GM23248 (cell line): ENCODE results near the gene GPR160. TPM values are rescaled to one million over a fixed set of nuclear protein-coding genes. Genes with fewer than 3 reads are reported as not detected.
A peak's percentile ranks its signal among the peaks of the same experiment; 100 is the strongest.

Experiments used
- DNase-seq: peaks from one replicate; pipeline ENCODE4 v3.0.0-alpha.2; 2015
- H2AFZ ChIP-seq: fragments of 200-600 bp; sonication (generic); 2 replicates; pipeline ENCODE4 v1.6.1; 2016; ENCODE audit warnings: antibody characterized with exemption
- H3F3A ChIP-seq: fragments of 200-600 bp; sonication (generic); 2 replicates; pipeline ENCODE4 v1.6.1; 2016; ENCODE audit warnings: mild to moderate bottlenecking, antibody characterized with exemption, mixed run types; ENCODE audit not compliant: insufficient read depth
- H3K27ac ChIP-seq: fragments of 200-600 bp; sonication (generic); 2 replicates; pipeline ENCODE4 v1.5.1; 2016; ENCODE audit warnings: mild to moderate bottlenecking
- H3K27me3 ChIP-seq: fragments of 200-600 bp; sonication (generic); replicated peaks from 2 replicates; pipeline ENCODE4 v1.6.1; 2016; ENCODE audit warnings: mild to moderate bottlenecking; ENCODE audit not compliant: insufficient read depth
- H3K36me3 ChIP-seq: fragments of 200-600 bp; sonication (generic); 2 replicates; pipeline ENCODE4 v1.6.1; 2016; ENCODE audit warnings: low read depth, mild to moderate bottlenecking
- H3K4me1 ChIP-seq: fragments of 200-600 bp; sonication (generic); 2 replicates; pipeline ENCODE4 v1.6.1; 2016; ENCODE audit warnings: mild to moderate bottlenecking; ENCODE audit not compliant: insufficient read depth
- H3K4me2 ChIP-seq: fragments of 200-600 bp; sonication (generic); one replicate; pipeline ENCODE4 v1.6.1; 2016; ENCODE audit warnings: mild to moderate bottlenecking; ENCODE audit not compliant: unreplicated experiment
- H3K4me3 ChIP-seq: fragments of 200-600 bp; sonication (generic); 2 replicates; pipeline ENCODE4 v1.5.1; 2016; ENCODE audit warnings: mild to moderate bottlenecking
- H3K79me2 ChIP-seq: fragments of 200-600 bp; sonication (generic); 2 replicates; pipeline ENCODE4 v1.6.1; 2016; ENCODE audit warnings: mild to moderate bottlenecking; ENCODE audit not compliant: insufficient read depth
- H3K9ac ChIP-seq: fragments of 200-600 bp; sonication (generic); 2 replicates; pipeline ENCODE4 v1.6.1; 2016; ENCODE audit warnings: mild to moderate bottlenecking
- H3K9me2 ChIP-seq: fragments of 200-600 bp; sonication (generic); 2 replicates; pipeline ENCODE4 v1.6.1; 2016; ENCODE audit warnings: mixed run types, mild to moderate bottlenecking, moderate library complexity; ENCODE audit not compliant: insufficient read depth
- H3K9me3 ChIP-seq: fragments of 200-600 bp; sonication (generic); one replicate; pipeline ENCODE4 v1.6.1; 2017; ENCODE audit warnings: low read depth
- H4K20me1 ChIP-seq: fragments of 200-600 bp; sonication (generic); 2 replicates; pipeline ENCODE4 v1.6.0; 2016; ENCODE audit not compliant: insufficient read depth
- EZH2 ChIP-seq: fragments of 200-600 bp; sonication (generic); IDR thresholded peaks from 2 replicates; pipeline ENCODE4 v1.6.1; 2018; ENCODE audit warnings: antibody characterized with exemption, mild to moderate bottlenecking; ENCODE audit not compliant: insufficient read depth, poor library complexity, severe bottlenecking
- EZH2phosphoT487 ChIP-seq: fragments of 200-600 bp; sonication (generic); IDR thresholded peaks from 2 replicates; pipeline ENCODE4 v1.6.1; 2018; ENCODE audit warnings: antibody characterized with exemption, moderate library complexity, mild to moderate bottlenecking, low read depth; ENCODE audit not compliant: insufficient read depth
- WGBS, 2 experiments: methylation state at CpG; one replicate each; pipeline ENCODE4 v1.1.6; 2015 to 2017; ENCODE audit warnings: low lambda C conversion rate in 2 of 2, low coverage in 1 of 2; ENCODE audit errors: missing lambda C conversion rate in 2 of 2; 5-methylcytosine and 5-hydroxymethylcytosine counted together
- in situ Hi-C: fragments of 300-500 bp; cut with MboI; formaldehyde crosslinking; loops from 2 replicates; pipeline ENCODE4 v1.15.0; 2020
- polyA plus RNA-seq: library from polyadenylated mRNA; unstranded; fragments of >200 nt; fragmentation: Nextera tagmentation; extraction: Ambion mirVana; gene quantifications from 2 replicates; pipeline ENCODE4 v1.2.1, GENCODE V29; 2016
- small RNA-seq: library from RNA; depleted of rRNA; stranded (forward); fragments of <200 nt; gene quantifications from one replicate; pipeline ENCODE3, GENCODE V24; 2014; ENCODE audit warnings: low read depth, low replicate concordance
- total RNA-seq: library from RNA; depleted of rRNA; stranded (reverse); fragments of >200 nt; shearing (Covaris generic); gene quantifications from 2 replicates; pipeline ENCODE4 v1.2.3, GENCODE V29; 2014; rRNA removed

Gene GPR160
- total and polyA plus RNA-seq, 2 experiments from 2014 or later, result 0.73 to 0.76 TPM

DNA sequence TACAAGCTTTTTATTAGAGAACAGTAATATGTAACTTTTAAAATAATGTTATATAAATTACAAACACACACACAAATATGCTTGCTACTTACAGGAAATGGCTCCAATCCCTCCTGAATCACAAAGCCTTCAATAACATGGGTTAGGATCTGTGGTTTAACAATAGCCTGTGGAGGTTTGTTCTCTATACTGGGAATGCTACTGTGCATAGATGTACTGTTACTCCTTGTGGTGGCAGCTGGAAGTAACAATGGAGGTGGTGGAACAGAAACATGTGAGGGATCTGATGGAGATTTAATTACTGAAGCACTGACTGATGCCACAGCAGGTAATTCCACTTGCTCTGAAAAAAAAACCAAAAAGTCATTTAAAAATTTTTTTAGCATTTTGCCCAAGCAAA, 79.3 kb downstream of the GPR160 start:
- Histone ChIP-seq H3K79me2 (peaks cover 15% of the 10 kb centered on the region; the same call in 1 of the 2 replicates), H3K9me2 (no peaks in the 10 kb centered on the region), H3F3A (no peaks in the 10 kb centered on the region), H3K36me3 (peaks cover 77% of the 10 kb centered on the region), H2AFZ (no peak overlapping the region), H3K4me2 (no peak overlapping the region), H3K9me3 (no peaks in the 10 kb centered on the region), H3K27ac (no peak overlapping the region), H3K4me1 (no peaks in the 10 kb centered on the region), H3K4me3 (no peak overlapping the region), H4K20me1 (no peaks in the 10 kb centered on the region), H3K27me3 (no peaks in the 10 kb centered on the region), H3K9ac (no peak overlapping the region)
- in situ Hi-C loops, result no loop called here
- DNase-seq, result peak; percentile 38
- no peak for TF ChIP-seq EZH2
- no peak for TF ChIP-seq EZH2phosphoT487

DNA sequence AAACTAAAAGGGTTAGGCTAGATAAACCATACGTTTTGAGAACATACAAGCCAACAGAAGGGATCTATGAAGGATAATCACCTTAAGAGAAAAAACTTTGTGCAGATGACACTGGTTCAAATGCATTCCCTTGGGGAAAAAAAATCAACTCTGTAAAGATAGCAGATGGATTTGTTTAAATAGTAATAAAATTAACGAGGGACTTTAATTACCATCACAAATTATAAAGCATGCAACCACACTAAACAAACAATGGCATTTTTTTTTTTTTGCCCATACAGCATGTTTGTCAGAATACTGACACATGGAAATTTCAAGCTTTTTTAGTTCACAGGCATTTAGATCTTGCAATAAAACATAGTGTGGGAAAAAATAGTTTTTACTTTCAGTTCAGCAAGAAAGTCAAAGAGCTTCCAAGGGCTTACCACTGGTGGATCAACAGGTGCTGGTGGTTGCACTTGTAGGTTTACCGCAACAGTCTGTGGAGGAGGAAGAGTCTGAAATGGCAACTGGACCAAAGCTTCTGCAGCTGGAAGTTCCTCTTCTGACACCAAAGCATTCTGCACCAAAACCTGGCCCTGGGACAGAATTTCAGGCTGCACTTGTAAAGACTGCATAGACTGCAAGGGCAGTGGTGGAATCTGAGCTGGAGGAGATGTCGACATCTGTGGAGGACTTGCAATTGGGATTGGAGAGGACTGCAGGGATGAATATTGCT, 90.6 kb downstream of the GPR160 start:
- H3K4me3 ChIP-seq, result no peak overlapping the region
- H3K9ac ChIP-seq, result no peak overlapping the region
- no peaks in the 10 kb centered on the region for H3K4me1 ChIP-seq
- H3K79me2 ChIP-seq, result peaks cover 75% of the 10 kb centered on the region
- in situ Hi-C loops, result no loop called here
- TF ChIP-seq EZH2phosphoT487 (no peak), EZH2 (no peak)
- no peak overlapping the region for H2AFZ ChIP-seq
- WGBS, 2 experiments, result 73 to 81% methylated on average over 4 of the region's 4 CpGs
- H3K27ac ChIP-seq, result no peak overlapping the region
- no peaks in the 10 kb centered on the region for H3K9me3 ChIP-seq
- no peak overlapping the region for H3K4me2 ChIP-seq
- H3F3A ChIP-seq, result peaks cover 4% of the 10 kb centered on the region; the same call in 1 of the 2 replicates
- H3K27me3 ChIP-seq, result no peaks in the 10 kb centered on the region
- no peak for DNase-seq
- no peaks in the 10 kb centered on the region for H4K20me1 ChIP-seq
- no peaks in the 10 kb centered on the region for H3K9me2 ChIP-seq
- peaks cover 59% of the 10 kb centered on the region for H3K36me3 ChIP-seq

DNA sequence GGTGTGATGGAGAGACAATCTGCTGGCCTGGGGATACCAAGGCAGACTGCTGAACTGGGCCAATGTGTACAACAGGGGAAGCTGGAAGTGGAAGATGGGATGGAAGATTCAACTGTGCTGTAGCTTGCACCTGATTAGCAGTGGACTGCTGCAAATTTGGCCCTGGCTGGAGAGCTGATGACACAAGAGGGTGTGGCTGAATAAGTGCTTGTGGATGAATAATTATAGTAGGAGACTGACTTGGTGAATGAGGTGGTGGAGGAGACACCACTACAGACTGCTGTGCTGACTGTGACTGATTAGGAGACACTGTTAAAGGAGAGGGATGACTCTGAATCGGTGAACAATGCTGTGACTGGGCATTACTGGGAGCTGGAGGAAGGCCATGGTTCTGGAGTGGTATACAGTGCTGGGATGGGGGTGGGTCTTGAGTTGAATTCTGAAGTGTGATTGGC, 91.2 kb downstream of the GPR160 start:
- Histone ChIP-seq H3K27ac (peak overlapping the region; percentile 52), H3K79me2 (peaks cover 79% of the 10 kb centered on the region), H3K4me3 (no peak overlapping the region), H3K27me3 (no peaks in the 10 kb centered on the region), H3K9ac (no peak overlapping the region), H3K9me2 (no peaks in the 10 kb centered on the region), H3K4me2 (no peak overlapping the region), H4K20me1 (no peaks in the 10 kb centered on the region), H3K36me3 (peaks cover 64% of the 10 kb centered on the region), H3K4me1 (no peaks in the 10 kb centered on the region), H3F3A (peaks cover 4% of the 10 kb centered on the region; the same call in 1 of the 2 replicates), H3K9me3 (no peaks in the 10 kb centered on the region), H2AFZ (no peak overlapping the region)
- TF ChIP-seq EZH2phosphoT487 (no peak), EZH2 (no peak)
- in situ Hi-C loops, result no loop called here
- 41 to 62% methylated on average over 1 of the region's 1 CpG for WGBS, 2 experiments
- peak; percentile 62 for DNase-seq

DNA sequence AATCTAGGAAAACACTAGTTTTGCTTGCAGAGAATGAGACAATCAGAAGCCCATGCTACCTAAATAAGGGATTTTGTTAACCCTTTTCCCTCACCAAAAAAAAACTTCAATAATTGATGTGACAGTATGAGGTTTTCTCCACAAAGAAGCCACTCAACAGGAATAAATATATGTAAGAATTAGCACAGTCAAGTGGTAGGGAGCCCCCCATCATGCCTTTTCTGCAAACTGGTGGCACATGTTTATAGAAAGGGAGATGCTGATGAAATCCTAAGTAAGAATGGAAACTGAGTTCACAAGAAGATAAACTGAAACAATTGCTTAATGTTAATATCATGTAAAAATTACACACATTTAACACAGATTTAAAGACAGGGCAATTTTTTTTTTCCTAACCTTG, 92.7 kb downstream of the GPR160 start:
- Histone ChIP-seq H3K27ac (no peak overlapping the region), H3K4me3 (no peak overlapping the region), H3K9me2 (no peaks in the 10 kb centered on the region), H4K20me1 (no peaks in the 10 kb centered on the region), H3K27me3 (no peaks in the 10 kb centered on the region), H3F3A (peaks cover 4% of the 10 kb centered on the region; the same call in 1 of the 2 replicates), H3K4me1 (no peaks in the 10 kb centered on the region), H3K9ac (no peak overlapping the region), H3K36me3 (peaks cover 61% of the 10 kb centered on the region), H3K4me2 (no peak overlapping the region), H3K79me2 (peaks cover 80% of the 10 kb centered on the region), H2AFZ (no peak overlapping the region), H3K9me3 (no peaks in the 10 kb centered on the region)
- TF ChIP-seq EZH2, result no peak
- TF ChIP-seq EZH2phosphoT487, result no peak
- DNase-seq, result no peak
- in situ Hi-C loops, result no loop called here

DNA sequence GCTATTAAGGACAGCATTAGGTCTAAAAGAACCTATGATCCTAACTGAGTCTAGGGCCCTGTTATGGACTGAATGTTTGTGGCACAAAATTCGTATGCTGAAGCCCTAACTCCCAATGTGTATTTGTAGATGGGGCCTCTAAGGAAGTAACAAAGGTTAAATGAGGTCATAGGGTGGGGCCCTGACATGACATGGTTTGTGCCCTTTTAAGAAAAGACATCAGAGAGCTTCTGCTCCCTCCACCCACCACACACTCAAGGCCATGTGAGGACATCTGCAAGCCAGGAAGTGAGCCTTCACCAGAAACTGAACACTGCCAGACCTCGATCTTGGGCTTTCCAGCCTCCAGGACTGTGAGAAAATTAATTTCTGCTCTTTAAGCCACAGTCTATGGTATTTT, 94.5 kb downstream of the GPR160 start:
- Histone ChIP-seq H3K36me3 (peaks cover 72% of the 10 kb centered on the region), H3F3A (peaks cover 4% of the 10 kb centered on the region; the same call in 1 of the 2 replicates), H4K20me1 (no peaks in the 10 kb centered on the region), H3K4me1 (no peaks in the 10 kb centered on the region), H3K27me3 (no peaks in the 10 kb centered on the region), H3K79me2 (peaks cover 83% of the 10 kb centered on the region), H3K9ac (no peak overlapping the region), H3K4me2 (no peak overlapping the region), H3K9me3 (no peaks in the 10 kb centered on the region), H2AFZ (no peak overlapping the region), H3K9me2 (no peaks in the 10 kb centered on the region), H3K4me3 (no peak overlapping the region), H3K27ac (no peak overlapping the region)
- TF ChIP-seq EZH2 (no peak), EZH2phosphoT487 (no peak)
- in situ Hi-C loops, result no loop called here
- DNase-seq, result no peak
- 89 to 95% methylated on average over 2 of the region's 2 CpGs for WGBS, 2 experiments

Small RNA genes within 50 kb of the gene (small RNA-seq; reads per million reads assigned to genes)
- not detected for gene RNU4-38P

Other genes with a start within 250 kb of the GPR160 start
- not detected in 2 replicates for gene LRRIQ4, start 225.1 kb upstream of the GPR160 start, total RNA-seq
- gene LRRIQ4, start 225.1 kb upstream of the GPR160 start, polyA plus RNA-seq, result not detected in 2 replicates
- gene LRRC34, start 225.1 kb upstream of the GPR160 start, total RNA-seq, result 3.4 and 9.4 TPM in 2 replicates
- 4.2 and 5.9 TPM in 2 replicates for gene LRRC34, start 225.1 kb upstream of the GPR160 start, polyA plus RNA-seq
- gene LRRC31, start 168.1 kb upstream of the GPR160 start, total RNA-seq, result not detected in 2 replicates
- not detected in 2 replicates for gene LRRC31, start 168.1 kb upstream of the GPR160 start, polyA plus RNA-seq
- gene SAMD7, start 126.4 kb upstream of the GPR160 start, total RNA-seq, result not detected in 2 replicates
- not detected in 2 replicates for gene SAMD7, start 126.4 kb upstream of the GPR160 start, polyA plus RNA-seq
- gene SEC62, start 71.2 kb upstream of the GPR160 start, total RNA-seq, result 34.0 and 39.4 TPM in 2 replicates
- gene SEC62, start 71.2 kb upstream of the GPR160 start, polyA plus RNA-seq, result 185 and 193 TPM in 2 replicates
- gene PHC3, start 143.7 kb downstream of the GPR160 start, total RNA-seq, result 17.5 and 21.9 TPM in 2 replicates
- 68.7 and 72.2 TPM in 2 replicates for gene PHC3, start 143.7 kb downstream of the GPR160 start, polyA plus RNA-seq
- 46.9 and 47.7 TPM in 2 replicates for gene PRKCI, start 184.4 kb downstream of the GPR160 start, total RNA-seq
- gene PRKCI, start 184.4 kb downstream of the GPR160 start, polyA plus RNA-seq, result 33.0 and 33.5 TPM in 2 replicates